ENCODE measurements around the gene PREX1. TPM values are rescaled to one million over a fixed set of nuclear protein-coding genes. Genes with fewer than 3 reads are reported as not detected.

The PREX1 gene
- total RNA-seq, 1 donor from 2014 or later, result 66.0 TPM

- intact Hi-C loops (cut with DNase I), result no loop called here
- DNase-seq, result no peak
- H3K4me3 ChIP-seq, result no peak overlapping the region
- H3K4me1 ChIP-seq, result peaks cover 14% of the 10 kb centered on the region
- H3K9me3 ChIP-seq, result no peaks in the 10 kb centered on the region
- no peak for ATAC-seq
- no peak for TF ChIP-seq CTCF (IDR thresholded peaks at IDR 0.05)
- H3K27ac ChIP-seq, result no peak overlapping the region
- no peaks in the 10 kb centered on the region for H3K36me3 ChIP-seq
- peaks cover 9% of the 10 kb centered on the region for H3K27me3 ChIP-seq
Measured at GRCh38 chr20:48807051-48807450, 20.7 kb downstream of the PREX1 start.

GRCh38 chr20:48805716-48806115 is 22.1 kb downstream of the PREX1 start:
- Histone ChIP-seq H3K27me3 (peaks cover 9% of the 10 kb centered on the region), H3K9me3 (no peaks in the 10 kb centered on the region), H3K4me3 (no peak overlapping the region), H3K36me3 (no peaks in the 10 kb centered on the region), H3K4me1 (peaks cover 14% of the 10 kb centered on the region), H3K27ac (no peak overlapping the region)
- no peak for TF ChIP-seq CTCF (IDR thresholded peaks at IDR 0.05)
- ATAC-seq (no peak), DNase-seq (no peak)
- intact Hi-C loops (cut with DNase I), result no loop called here

- Histone ChIP-seq H3K27me3 (peaks cover 9% of the 10 kb centered on the region), H3K4me1 (peaks cover 11% of the 10 kb centered on the region), H3K9me3 (no peaks in the 10 kb centered on the region), H3K27ac (no peak overlapping the region), H3K4me3 (no peak overlapping the region), H3K36me3 (no peaks in the 10 kb centered on the region)
- peak; percentile 48 for DNase-seq
- intact Hi-C loops (cut with DNase I), result no loop called here
- ATAC-seq, result no peak
- no peak for TF ChIP-seq CTCF (IDR thresholded peaks at IDR 0.05)
Measured at GRCh38 chr20:48805286-48805685, 22.5 kb downstream of the PREX1 start.

- intact Hi-C loops (cut with DNase I), result no loop called here
- Histone ChIP-seq H3K36me3 (no peaks in the 10 kb centered on the region), H3K27me3 (peaks cover 9% of the 10 kb centered on the region), H3K9me3 (no peaks in the 10 kb centered on the region), H3K27ac (no peak overlapping the region), H3K4me3 (no peak overlapping the region), H3K4me1 (peaks cover 17% of the 10 kb centered on the region)
- no peak for TF ChIP-seq CTCF (IDR thresholded peaks at IDR 0.05)
- DNase-seq (no peak), ATAC-seq (no peak)
Measured at GRCh38 chr20:48804300-48804980, 23.4 kb downstream of the PREX1 start.

GRCh38 chr20:48803176-48804053 is 24.4 kb downstream of the PREX1 start:
- Histone ChIP-seq H3K36me3 (no peaks in the 10 kb centered on the region), H3K4me1 (peaks cover 22% of the 10 kb centered on the region), H3K27me3 (peaks cover 9% of the 10 kb centered on the region), H3K4me3 (no peak overlapping the region), H3K9me3 (no peaks in the 10 kb centered on the region), H3K27ac (no peak overlapping the region)
- DNase-seq (no peak), ATAC-seq (no peak)
- intact Hi-C loops (cut with DNase I), result no loop called here
- TF ChIP-seq CTCF (IDR thresholded peaks at IDR 0.05), result no peak

All from upper lobe of right lung (tissue), 1 donor.